ENCODE data around the gene YTHDF2.
"Not testable (repeated sequence)": the region's sequence is repeated elsewhere in the genome, so short reads cannot be mapped to it uniquely, and the experiment has no call there.

Gene YTHDF2

DNA sequence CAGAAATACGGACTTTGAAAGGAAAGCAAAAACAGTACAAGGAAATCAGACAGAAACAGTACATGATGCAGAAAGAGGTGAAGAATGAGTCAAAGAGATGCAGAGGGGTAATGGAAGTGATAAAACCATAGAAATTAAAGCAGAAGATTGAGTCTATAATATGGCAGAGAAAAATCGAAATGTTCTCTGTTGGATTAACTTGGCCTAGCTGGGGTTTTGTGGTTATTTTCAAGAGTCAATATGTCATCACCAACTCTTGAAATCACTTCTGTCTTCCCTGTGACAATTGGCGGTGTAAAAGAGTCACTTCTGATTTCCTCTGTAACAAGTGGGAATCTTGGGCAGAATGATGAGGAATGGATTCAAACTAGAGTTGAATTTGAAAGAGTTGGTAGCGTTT is 7.4 kb downstream of the YTHDF2 start:
- no peak overlapping the region for H3K4me3 Mint-ChIP-seq
- H3K9me3 Mint-ChIP-seq = no peaks in the 10 kb centered on the region
- peaks cover 53% of the 10 kb centered on the region for H3K36me3 Mint-ChIP-seq
- no peak for DNase-seq
- CTCF ChIA-PET = interaction anchor here (1.1 kb wide), 1 partner anchor 8 kb away, joined by 3 read pairs; the partner anchor contains the start of gene YTHDF2
- no peak overlapping the region for H3K27ac Mint-ChIP-seq
- peaks cover 72% of the 10 kb centered on the region for H3K4me1 Mint-ChIP-seq
- no peaks in the 10 kb centered on the region for H3K27me3 Mint-ChIP-seq

DNA sequence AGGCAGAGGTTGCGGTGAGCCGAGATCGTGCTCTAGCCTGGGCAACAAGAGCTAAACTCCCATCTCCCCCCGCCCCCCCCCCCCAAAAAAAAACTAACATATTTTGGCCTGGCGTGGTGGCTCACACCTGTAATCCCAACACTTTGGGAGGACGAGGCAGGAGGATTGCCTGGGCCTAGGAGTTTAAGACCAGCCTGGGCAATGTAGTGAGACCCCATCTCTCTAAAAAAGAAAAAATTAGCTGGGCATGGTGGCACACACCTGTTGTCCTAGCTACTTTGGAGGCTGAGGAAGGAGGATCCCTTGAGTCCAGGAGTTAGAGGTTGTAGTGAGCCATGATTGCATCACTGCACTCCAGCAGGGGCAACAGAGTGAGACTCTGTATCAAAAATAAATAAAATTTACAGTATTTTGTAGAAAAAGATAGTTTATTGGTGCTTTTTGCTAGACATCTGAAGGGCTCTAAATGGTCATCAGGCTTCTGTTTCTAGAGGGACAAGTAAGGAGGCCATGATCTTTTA is 9.0 kb downstream of the YTHDF2 start:
- Mint-ChIP-seq H3K27ac (no peak overlapping the region), H3K4me1 (peaks cover 74% of the 10 kb centered on the region), H3K9me3 (no peaks in the 10 kb centered on the region), H3K4me3 (no peak overlapping the region), H3K27me3 (no peaks in the 10 kb centered on the region), H3K36me3 (peaks cover 55% of the 10 kb centered on the region)
- CTCF ChIA-PET = interaction anchor here (0.8 to 1.5 kb wide), 2 partner anchors 10 to 11 kb away, joined by 3 read pairs; partner anchors contain the start of gene YTHDF2
- DNase-seq = no peak

DNA sequence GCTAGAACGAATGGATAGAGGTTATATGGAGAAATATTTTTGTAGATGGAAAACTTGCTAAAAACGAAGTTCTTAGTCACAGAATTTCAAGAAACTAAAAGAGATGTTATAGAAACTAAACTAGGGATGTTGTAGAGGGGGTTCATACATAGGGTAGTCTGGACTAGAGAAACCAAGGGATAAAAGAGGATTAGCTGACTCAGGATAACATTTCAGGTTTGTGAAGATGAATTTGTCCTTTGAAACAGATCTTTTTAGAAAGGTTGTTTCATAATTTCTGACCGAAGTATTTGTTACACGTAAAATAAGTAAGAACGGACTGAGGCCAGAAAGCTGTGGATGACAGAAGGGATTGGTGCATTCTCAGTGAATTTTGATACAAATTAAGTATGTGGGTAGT is 13.6 kb downstream of the YTHDF2 start:
- H3K9me3 Mint-ChIP-seq = no peaks in the 10 kb centered on the region
- CTCF ChIA-PET = no interaction called here
- H3K4me3 Mint-ChIP-seq = no peak overlapping the region
- DNase-seq = no peak
- peaks cover 53% of the 10 kb centered on the region for H3K4me1 Mint-ChIP-seq
- H3K27me3 Mint-ChIP-seq = no peaks in the 10 kb centered on the region
- H3K36me3 Mint-ChIP-seq = peaks cover 32% of the 10 kb centered on the region
- H3K27ac Mint-ChIP-seq = peak overlapping the region; percentile 12

DNA sequence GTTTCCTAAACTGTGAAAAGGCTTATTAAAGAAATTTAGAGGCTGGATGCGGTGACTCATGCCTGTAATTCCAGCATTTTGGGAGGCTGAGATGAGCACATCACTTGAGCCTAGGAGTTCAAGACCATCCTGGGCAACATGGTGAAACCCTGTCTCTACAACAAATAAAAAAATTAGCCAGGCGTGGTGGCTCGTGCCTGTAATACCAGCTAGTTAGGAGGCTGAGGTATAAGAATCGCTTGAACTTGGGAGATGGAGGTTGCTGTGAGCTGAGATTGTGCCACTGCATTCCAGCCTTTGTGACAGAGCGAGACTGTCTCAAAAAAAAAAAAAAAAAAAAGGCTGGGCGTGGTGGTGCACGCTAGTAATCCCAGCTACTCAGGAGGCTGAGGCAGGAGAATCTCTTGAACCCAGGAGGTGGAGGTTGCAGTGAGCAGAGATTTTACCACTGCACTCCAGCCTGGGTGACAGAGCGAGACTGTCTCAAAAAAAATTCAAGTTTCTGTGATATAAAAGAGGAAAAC is 14.1 kb downstream of the YTHDF2 start:
- H3K4me1 Mint-ChIP-seq = peaks cover 50% of the 10 kb centered on the region
- H3K9me3 Mint-ChIP-seq, H3K27ac Mint-ChIP-seq, H3K27me3 Mint-ChIP-seq, H3K4me3 Mint-ChIP-seq, CTCF ChIA-PET, DNase-seq: not testable (repeated sequence)
- H3K36me3 Mint-ChIP-seq = peaks cover 32% of the 10 kb centered on the region

DNA sequence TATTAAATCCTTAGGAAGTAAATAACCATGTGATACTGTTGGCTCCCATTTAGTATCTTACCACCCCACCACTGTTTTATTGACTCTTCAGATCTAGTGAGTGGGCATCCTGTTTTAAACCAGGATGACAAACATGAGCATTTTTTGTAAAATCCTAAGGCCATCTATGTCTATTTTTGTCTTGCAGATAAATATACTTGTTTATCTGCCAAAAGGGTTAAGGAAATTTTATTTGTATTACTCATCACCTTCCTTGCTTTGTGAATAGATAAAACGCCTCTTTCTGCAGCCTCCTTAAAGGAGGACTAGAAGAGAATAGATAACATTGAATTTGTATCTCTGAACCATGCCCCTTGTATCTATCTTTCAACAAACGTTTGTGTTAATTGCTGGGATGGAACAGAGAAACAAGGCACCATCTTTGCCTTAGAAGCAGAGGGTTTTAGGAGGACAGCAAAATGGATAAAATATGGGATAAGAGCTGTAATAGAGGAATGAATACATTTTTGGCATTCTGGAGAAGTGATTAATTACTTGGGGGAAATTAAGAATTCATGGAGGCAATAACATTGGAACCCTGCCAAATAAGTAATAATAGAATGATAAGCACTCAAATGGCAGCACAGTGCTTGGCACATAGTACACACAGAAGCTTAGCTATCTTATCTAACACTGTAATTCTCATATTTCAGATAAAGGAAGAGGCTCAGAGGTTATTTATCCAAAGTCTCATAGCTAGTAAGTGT is 14.7 kb downstream of the YTHDF2 start:
- CTCF ChIA-PET = interaction anchor here (0.6 kb wide), 1 partner anchor 53 kb away, joined by 3 read pairs; no protein-coding TSS in a partner anchor
- DNase-seq = no peak
- H3K9me3 Mint-ChIP-seq = no peaks in the 10 kb centered on the region
- H3K27ac Mint-ChIP-seq = no peak overlapping the region
- H3K27me3 Mint-ChIP-seq = no peaks in the 10 kb centered on the region
- peaks cover 29% of the 10 kb centered on the region for H3K36me3 Mint-ChIP-seq
- H3K4me3 Mint-ChIP-seq = no peak overlapping the region
- H3K4me1 Mint-ChIP-seq = peaks cover 44% of the 10 kb centered on the region

DNA sequence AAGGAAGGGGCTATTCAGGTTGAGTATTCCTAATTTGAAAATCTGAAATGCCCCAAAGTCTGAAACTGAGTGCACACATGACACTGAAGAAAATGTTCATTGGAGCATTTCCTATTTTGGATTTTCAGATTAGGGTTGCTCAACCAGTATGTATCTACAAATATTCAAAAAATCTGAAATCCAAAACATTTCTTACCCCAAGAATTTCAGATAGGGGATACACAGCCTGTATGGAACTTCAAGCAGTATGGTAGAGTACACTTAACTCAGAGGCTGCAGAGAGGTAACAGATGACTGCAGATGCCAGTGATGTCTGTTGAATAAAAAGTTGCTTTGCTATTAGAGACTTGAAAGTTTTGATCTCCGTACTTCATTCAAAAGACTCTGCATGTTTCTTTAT is 19.0 kb downstream of the YTHDF2 start:
- Mint-ChIP-seq H3K9me3 (no peaks in the 10 kb centered on the region), H3K27ac (no peak overlapping the region), H3K4me3 (no peak overlapping the region), H3K36me3 (peaks cover 23% of the 10 kb centered on the region), H3K4me1 (peaks cover 24% of the 10 kb centered on the region), H3K27me3 (no peaks in the 10 kb centered on the region)
- no peak for DNase-seq
- CTCF ChIA-PET = interaction anchor here (1.1 kb wide), 1 partner anchor 121 kb away, joined by 5 read pairs; no protein-coding TSS in a partner anchor

DNA sequence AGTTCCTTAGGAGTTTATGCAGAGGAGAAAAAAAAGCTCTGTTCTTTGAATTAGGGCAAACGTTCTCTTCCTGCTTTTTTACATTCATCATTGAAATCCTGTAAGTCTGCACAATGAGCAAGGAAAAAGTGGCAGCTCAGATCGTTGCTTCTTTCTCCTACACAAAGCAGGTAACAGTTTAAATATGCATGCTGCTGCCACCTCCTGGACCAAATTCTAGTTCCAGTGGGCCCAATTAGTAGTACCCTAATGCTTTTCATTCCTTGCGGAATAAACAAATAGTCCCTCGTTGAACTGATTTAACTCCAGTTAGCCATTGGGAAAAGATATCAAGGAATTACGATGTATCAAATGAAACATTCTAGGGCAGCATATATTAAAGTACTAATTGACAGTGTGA is 20.1 kb downstream of the YTHDF2 start:
- CTCF ChIA-PET = interaction anchor here (0.5 to 0.9 kb wide), 2 partner anchors 11 to 36 kb away, joined by 3 read pairs; no protein-coding TSS in a partner anchor
- no peak overlapping the region for H3K27ac Mint-ChIP-seq
- no peak overlapping the region for H3K4me3 Mint-ChIP-seq
- H3K9me3 Mint-ChIP-seq = no peaks in the 10 kb centered on the region
- H3K27me3 Mint-ChIP-seq = no peaks in the 10 kb centered on the region
- H3K4me1 Mint-ChIP-seq = peaks cover 17% of the 10 kb centered on the region
- no peak for DNase-seq
- peaks cover 18% of the 10 kb centered on the region for H3K36me3 Mint-ChIP-seq

DNA sequence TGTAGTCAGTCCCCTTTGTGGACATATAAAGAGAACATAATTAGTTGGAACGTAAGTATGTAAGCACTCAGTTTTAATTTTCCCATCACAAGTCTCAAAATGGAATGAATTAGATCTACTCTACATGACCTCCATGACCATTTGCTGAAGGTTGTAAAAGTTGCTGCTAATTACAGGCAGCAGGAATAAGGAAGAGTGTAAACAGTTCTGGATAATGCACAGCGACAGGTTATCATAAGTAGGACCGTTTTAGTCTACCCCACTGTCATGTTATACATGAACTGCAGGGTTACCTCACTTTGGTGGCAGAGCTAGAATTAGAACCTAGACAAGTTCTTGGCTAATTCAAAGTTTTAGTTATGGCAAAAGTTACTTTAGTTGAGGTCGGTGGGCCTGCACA is 21.7 kb downstream of the YTHDF2 start:
- CTCF ChIA-PET = interaction anchor here (1.0 kb wide), 1 partner anchor 11 kb away, joined by 3 read pairs; no protein-coding TSS in a partner anchor
- no peaks in the 10 kb centered on the region for H3K27me3 Mint-ChIP-seq
- no peak overlapping the region for H3K27ac Mint-ChIP-seq
- H3K9me3 Mint-ChIP-seq = no peaks in the 10 kb centered on the region
- peaks cover 17% of the 10 kb centered on the region for H3K36me3 Mint-ChIP-seq
- no peak overlapping the region for H3K4me3 Mint-ChIP-seq
- peaks cover 14% of the 10 kb centered on the region for H3K4me1 Mint-ChIP-seq
- DNase-seq = no peak

DNA sequence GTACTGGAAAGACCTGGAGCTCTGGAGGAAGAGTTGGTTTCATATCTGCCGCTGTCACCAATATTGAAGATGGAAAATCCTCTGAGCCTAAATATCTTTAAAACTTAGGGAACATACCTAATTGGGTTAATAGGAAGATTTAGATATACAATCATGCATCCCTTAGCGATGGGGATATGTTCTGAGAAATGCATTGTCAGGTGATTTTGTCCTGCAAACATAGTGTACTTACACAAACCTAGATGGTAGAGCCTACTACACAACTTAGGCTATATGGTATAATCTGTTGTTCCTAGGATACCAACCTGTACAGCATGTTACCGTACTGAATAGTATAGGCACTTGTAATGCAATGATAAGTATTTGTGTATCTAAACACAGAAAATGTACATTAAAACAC is 22.5 kb downstream of the YTHDF2 start:
- no peak for DNase-seq
- Mint-ChIP-seq H3K27ac (no peak overlapping the region), H3K9me3 (no peaks in the 10 kb centered on the region), H3K36me3 (peaks cover 16% of the 10 kb centered on the region), H3K27me3 (no peaks in the 10 kb centered on the region), H3K4me1 (peaks cover 8% of the 10 kb centered on the region), H3K4me3 (no peak overlapping the region)
- CTCF ChIA-PET = interaction anchor here (1.0 kb wide), 1 partner anchor 11 kb away, joined by 3 read pairs; no protein-coding TSS in a partner anchor

DNA sequence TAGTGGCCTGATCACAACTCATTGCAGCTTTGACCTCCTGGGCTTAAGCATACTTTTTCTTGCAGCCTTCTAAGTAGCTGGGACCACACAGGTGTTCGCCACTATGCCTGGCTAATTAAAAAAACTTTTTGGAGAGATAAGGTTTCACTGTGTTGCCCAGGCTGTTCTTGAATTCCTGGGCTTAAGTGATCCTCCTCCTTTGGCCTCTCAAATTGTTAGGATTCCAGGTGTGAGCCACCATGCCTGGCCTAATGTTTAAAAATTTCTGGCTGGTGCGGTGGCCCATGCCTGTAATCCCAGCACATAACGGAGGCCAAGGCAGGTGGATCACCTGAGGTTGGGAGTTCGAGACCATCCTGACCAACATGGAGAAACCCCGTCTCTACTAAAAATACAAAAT is 24.4 kb downstream of the YTHDF2 start:
- Mint-ChIP-seq H3K9me3 (no peaks in the 10 kb centered on the region), H3K27me3 (no peaks in the 10 kb centered on the region)

DNA sequence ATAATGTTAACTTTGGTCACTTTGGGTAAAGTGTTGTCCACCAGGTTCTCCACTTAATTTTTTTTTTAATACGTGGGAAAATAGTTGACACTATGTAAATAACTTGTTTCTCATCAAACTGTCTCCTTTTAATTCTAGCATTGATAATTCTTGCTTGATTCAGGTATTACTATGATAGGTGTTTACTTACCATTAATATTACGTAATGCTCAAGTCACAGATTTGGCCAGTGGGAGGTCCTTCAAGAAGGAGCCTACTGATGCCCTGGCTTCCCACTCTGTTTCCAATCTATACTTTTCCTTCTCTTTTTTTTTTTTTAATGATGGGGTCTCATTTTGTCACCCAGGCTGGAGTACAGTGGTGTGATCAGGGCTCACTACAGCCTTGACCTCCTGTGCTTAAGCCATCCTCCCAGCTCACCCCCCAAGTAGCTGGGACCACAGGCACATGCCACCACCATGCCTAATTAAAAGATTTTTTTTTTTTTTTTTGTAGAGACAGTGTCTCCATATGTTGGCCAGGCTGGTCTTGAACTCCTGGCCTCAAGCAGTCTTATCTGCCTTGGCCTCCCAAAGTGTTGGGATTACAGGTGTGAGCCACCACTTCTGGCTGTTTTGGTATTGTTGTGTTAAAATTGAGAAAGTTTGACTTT is 29.9 kb downstream of the YTHDF2 start:
- H3K27ac Mint-ChIP-seq = no peak overlapping the region
- no peak overlapping the region for H3K4me3 Mint-ChIP-seq
- CTCF ChIA-PET = interaction anchor here (1.2 kb wide), 1 partner anchor 111 kb away, joined by 3 read pairs; no protein-coding TSS in a partner anchor
- no peaks in the 10 kb centered on the region for H3K27me3 Mint-ChIP-seq
- DNase-seq = no peak
- peaks cover 28% of the 10 kb centered on the region for H3K36me3 Mint-ChIP-seq
- no peaks in the 10 kb centered on the region for H3K9me3 Mint-ChIP-seq
- peaks cover 8% of the 10 kb centered on the region for H3K4me1 Mint-ChIP-seq

More for the DNA sequence above, 24.4 kb downstream of the YTHDF2 start:
- CTCF ChIA-PET = no interaction called here
- Mint-ChIP-seq H3K4me3 (no peak overlapping the region), H3K4me1 (peaks cover 16% of the 10 kb centered on the region), H3K27ac (no peak overlapping the region), H3K36me3 (peaks cover 26% of the 10 kb centered on the region)
- DNase-seq = no peak

DNA sequence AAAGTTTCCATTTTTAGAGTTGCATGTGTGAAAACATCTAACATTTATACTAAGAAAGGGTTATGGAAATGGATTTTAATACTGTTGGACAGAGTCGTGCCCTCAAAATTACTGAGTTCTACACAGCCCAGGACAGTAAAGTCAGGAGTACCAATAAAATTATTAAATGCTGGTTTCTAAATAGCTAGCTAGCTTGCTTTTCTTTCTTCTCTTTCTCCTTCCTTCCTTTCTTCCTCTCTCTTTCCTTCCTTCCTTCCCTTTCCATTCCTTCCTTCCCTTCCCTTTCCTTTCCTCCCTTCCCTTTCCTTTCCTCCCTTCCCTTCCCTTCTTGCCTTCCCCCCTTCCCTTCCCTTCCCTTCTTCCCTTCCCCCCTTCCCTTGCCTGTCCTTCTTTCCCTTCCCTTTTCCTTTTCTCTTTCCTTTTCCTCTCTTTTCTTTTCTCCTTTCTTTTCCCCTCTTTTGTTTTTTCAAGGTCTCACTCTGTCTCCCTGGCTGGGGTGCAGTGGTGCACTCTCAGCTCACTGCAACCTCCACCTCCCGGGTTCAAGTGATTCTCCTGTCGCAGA is 33.9 kb downstream of the YTHDF2 start:
- Mint-ChIP-seq H3K4me1 (peaks cover 17% of the 10 kb centered on the region), H3K36me3 (peaks cover 23% of the 10 kb centered on the region), H3K4me3 (no peak overlapping the region), H3K9me3 (no peaks in the 10 kb centered on the region), H3K27ac (no peak overlapping the region), H3K27me3 (no peaks in the 10 kb centered on the region)
- DNase-seq = no peak
- CTCF ChIA-PET = no interaction called here

DNA sequence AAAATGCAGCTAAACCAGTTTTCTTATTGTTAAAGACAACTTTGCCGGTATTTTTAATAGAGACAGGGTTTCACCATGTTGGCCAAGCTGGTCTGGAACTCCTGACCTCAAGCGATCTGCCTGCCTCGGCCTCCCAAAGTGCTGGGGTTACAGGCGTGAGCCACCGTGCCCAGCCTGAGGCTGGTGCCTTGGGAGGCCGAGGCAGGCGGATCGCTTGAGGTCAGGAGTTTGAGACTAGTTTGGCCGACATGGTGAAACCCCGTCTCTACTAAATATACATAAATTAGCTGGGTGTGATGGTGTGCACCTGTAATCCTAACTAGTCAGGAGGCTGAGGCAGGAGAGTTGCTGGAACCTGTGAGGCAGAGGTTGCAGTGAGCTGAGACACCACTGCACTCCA is 35.2 kb downstream of the YTHDF2 start:
- Mint-ChIP-seq H3K4me1 (peaks cover 15% of the 10 kb centered on the region), H3K36me3 (peaks cover 15% of the 10 kb centered on the region)
- not testable (repeated sequence) for H3K4me3 Mint-ChIP-seq, H3K27me3 Mint-ChIP-seq, DNase-seq, H3K27ac Mint-ChIP-seq, H3K9me3 Mint-ChIP-seq
- CTCF ChIA-PET = interaction anchor here (0.9 kb wide), 1 partner anchor 30 kb away, joined by 4 read pairs; no protein-coding TSS in a partner anchor

DNA sequence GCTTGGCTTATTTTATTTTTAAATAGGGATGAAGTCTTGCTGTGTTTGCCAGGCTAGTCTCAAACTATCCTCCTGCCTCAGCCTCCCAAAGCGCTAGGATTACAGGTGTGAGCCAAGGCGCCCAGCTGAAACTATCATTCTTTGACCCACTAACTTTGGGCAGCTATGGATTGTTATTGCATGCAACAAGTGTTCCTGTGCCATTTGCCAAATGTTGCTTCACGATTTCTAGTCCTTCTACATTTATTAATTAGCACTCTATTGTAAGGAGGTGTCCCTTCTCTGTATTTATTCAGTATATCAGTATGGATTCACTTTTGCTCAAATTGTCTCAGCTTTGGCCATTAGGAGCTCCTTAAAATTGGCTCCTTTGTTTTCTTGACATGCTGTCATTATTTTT is 36.4 kb downstream of the YTHDF2 start:
- Mint-ChIP-seq H3K9me3 (no peaks in the 10 kb centered on the region), H3K27me3 (peaks cover 3% of the 10 kb centered on the region), H3K27ac (peak overlapping the region; percentile 14), H3K4me3 (no peak overlapping the region), H3K36me3 (peaks cover 15% of the 10 kb centered on the region), H3K4me1 (peaks cover 15% of the 10 kb centered on the region)
- CTCF ChIA-PET = interaction anchor here (3.6 kb wide), 1 partner anchor 12 kb away, joined by 22 read pairs; no protein-coding TSS in a partner anchor
- DNase-seq = no peak
